PFSK-1 (cell line): Measurements from ENCODE around the gene DST.

ENCODE experiments used
- POLR2AphosphoS5 ChIP-seq: IDR thresholded peaks from 2 replicates; pipeline ENCODE4 v1.6.1; 2012; ENCODE audit warnings: low read depth, mild to moderate bottlenecking, control low read depth, low read length, moderate library complexity
- TAF1 ChIP-seq: IDR thresholded peaks from 2 replicates; pipeline ENCODE4 v1.6.1; 2012; ENCODE audit warnings: low read length, control low read depth, borderline replicate concordance; ENCODE audit not compliant: insufficient read depth

DNA sequence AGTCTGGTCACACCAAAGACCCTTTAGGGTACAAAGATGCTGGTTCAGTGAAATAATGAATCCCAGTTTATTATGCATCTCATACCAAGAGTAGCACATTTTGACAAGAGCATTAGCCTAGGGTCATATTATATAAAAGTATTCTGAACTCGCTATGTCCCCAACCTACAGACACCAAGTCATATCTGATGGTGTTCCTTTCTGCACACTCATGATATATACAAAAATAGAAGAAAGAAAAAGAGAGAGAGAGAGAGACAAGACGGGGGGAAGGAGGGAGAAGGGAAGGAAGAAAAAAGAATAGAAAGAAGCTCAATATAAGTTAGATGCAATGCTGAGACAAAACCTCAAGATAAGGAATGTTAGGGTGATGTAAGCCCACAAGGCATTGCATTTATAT is 131.1 kb downstream of the DST start:
- TF ChIP-seq TAF1 (no peak), POLR2AphosphoS5 (no peak)
